Panc1 (cell line): Measurements from ENCODE around the gene TAAR8. TPM values are rescaled to one million over a fixed set of nuclear protein-coding genes. Genes with fewer than 3 reads are reported as not detected.
A peak's percentile ranks its signal among the peaks of the same experiment; 100 is the strongest.
"Not testable (repeated sequence)": the region's sequence is repeated elsewhere in the genome, so short reads cannot be mapped to it uniquely, and the experiment has no call there.

Experiments used
- ATAC-seq: fragments of 200-7000 bp; cut with Tn5 transposase; 2 replicates; pipeline ENCODE4 v1.9.1; 2020; ENCODE audit warnings: mild to moderate bottlenecking, moderate library complexity
- BruUV-seq: library from RNA; stranded (reverse); fragments of 400-500 nt; replicated peaks from 2 replicates; lab custom pipeline; 2021; lab: Mats Ljungman, UMichigan
- CTCF ChIA-PET: fragments of 300-600 bp; sonication (Branson Sonifier 250); formaldehyde crosslinking; loops from one replicate; lab custom pipeline; 2022; ENCODE audit warnings: antibody characterized with exemption; lab: Charles Lee
- POLR2A ChIA-PET: fragments of 300-600 bp; sonication (Branson Sonifier 250); formaldehyde crosslinking; loops from one replicate; lab custom pipeline; 2022; ENCODE audit warnings: antibody characterized with exemption; lab: Charles Lee
- DNase-seq: peaks from one replicate; pipeline ENCODE4 v3.0.0-alpha.2; 2010; ENCODE audit warnings: low read depth, low spot score
- H3K27ac ChIP-seq: 2 replicates; pipeline ENCODE4 v1.5.1; 2011; ENCODE audit warnings: mild to moderate bottlenecking, low read length, inconsistent platforms
- H3K27me3 ChIP-seq: fragments of 200-500 bp; sonication (Bioruptor generic); 2 replicates; pipeline ENCODE4 v1.6.0; 2014; ENCODE audit warnings: low read length, inconsistent platforms; ENCODE audit not compliant: control insufficient read depth, insufficient read depth
- H3K36me3 ChIP-seq: fragments of 200-500 bp; sonication (Bioruptor generic); 2 replicates; pipeline ENCODE4 v1.5.1; 2014; ENCODE audit warnings: inconsistent platforms, mild to moderate bottlenecking, low read length, moderate library complexity; ENCODE audit not compliant: control insufficient read depth, insufficient read depth
- H3K4me1 ChIP-seq: 2 replicates; pipeline ENCODE4 v1.5.1; 2011; ENCODE audit warnings: inconsistent platforms, mild to moderate bottlenecking, low read length, moderate library complexity; ENCODE audit not compliant: control insufficient read depth, insufficient read depth
- H3K4me3 ChIP-seq, 2 experiments: 2 replicates each; pipeline ENCODE4 v1.5.1; 2011 to 2012; ENCODE audit warnings: low read depth in 2 of 2, low read length in 2 of 2, mild to moderate bottlenecking in 2 of 2, inconsistent platforms in 1 of 2, moderate library complexity in 1 of 2
- H3K9me3 ChIP-seq: fragments of 200-500 bp; sonication (Bioruptor generic); 2 replicates; pipeline ENCODE4 v1.5.1; 2014; ENCODE audit warnings: low read depth, mild to moderate bottlenecking, inconsistent platforms, low read length, moderate library complexity; ENCODE audit not compliant: control insufficient read depth, insufficient read depth
- CTCF ChIP-seq: fragments of 450-650 bp; IDR thresholded peaks from 2 replicates; pipeline ENCODE4 v1.5.1; 2017; ENCODE audit warnings: mild to moderate bottlenecking
- POLR2AphosphoS5 ChIP-seq: IDR thresholded peaks from 2 replicates; pipeline ENCODE4 v1.6.1; 2012; ENCODE audit warnings: mild to moderate bottlenecking, low read depth, low read length, moderate library complexity
- REST ChIP-seq, 2 experiments: IDR thresholded peaks; 2 replicates each; pipeline ENCODE4 v1.6.1; 2011 to 2012; ENCODE audit warnings: low read depth in 2 of 2, control low read depth in 1 of 2, low read length in 1 of 2, mild to moderate bottlenecking in 1 of 2, moderate library complexity in 1 of 2; ENCODE audit not compliant: insufficient read depth in 1 of 2
- SIN3A ChIP-seq: IDR thresholded peaks from 2 replicates; pipeline ENCODE4 v1.6.1; 2012; ENCODE audit warnings: low read depth, mild to moderate bottlenecking, low read length, moderate library complexity, borderline replicate concordance; ENCODE audit not compliant: insufficient read depth
- TCF7L2 ChIP-seq: IDR thresholded peaks from 2 replicates; pipeline ENCODE4 v1.6.1; 2011; ENCODE audit warnings: mild to moderate bottlenecking, low read depth, low read length, inconsistent platforms
- in situ Hi-C: cut with HindIII; loops from 2 replicates; pipeline ENCODE4 v1.10.0; 2016; ENCODE audit warnings: low sequenced_read_pairs, low pct_unique_long_range_greater_than_20kb
- intact Hi-C: fragments of 100-400 bp; cut with micrococcal nuclease; formaldehyde crosslinking; loops from one replicate; pipeline ENCODE4 v1.10.0; 2022; ENCODE audit not compliant: unreplicated experiment
- total RNA-seq: library from RNA; stranded (reverse); gene quantifications from one replicate; pipeline ENCODE4 v1.2.1, GENCODE V29; 2021; ENCODE audit not compliant: unreplicated experiment

TAAR8 gene
- total RNA-seq, 1 experiment from 2014 or later: not detected

- peak; percentile 12 for DNase-seq
- ChIA-PET CTCF (no interaction called here), POLR2A (no interaction called here)
- no peaks in the 10 kb centered on the region for H3K9me3 ChIP-seq
- no TSS peak for BruUV-seq
- intact Hi-C loops: no loop called here
- peaks cover 10% of the 10 kb centered on the region for H3K4me1 ChIP-seq
- ATAC-seq: peak; percentile 60; the same call in 1 of the 2 replicates
- H3K4me3 ChIP-seq: no peak overlapping the region
- TF ChIP-seq CTCF: no peak
- no peak for TF ChIP-seq SIN3A
- no peak for TF ChIP-seq TCF7L2
- no peak for TF ChIP-seq REST (IDR thresholded peaks at IDR 0.05; ENCODE audit: insufficient read depth in 1 of 2, low read depth in 2 of 2, low read length in 1 of 2)
- TF ChIP-seq POLR2AphosphoS5: no peak
- H3K36me3 ChIP-seq: no peaks in the 10 kb centered on the region; the same call in 1 of the 2 replicates
- H3K27ac ChIP-seq: no peak overlapping the region
- 0 out of 2 replicates have a peak, but pooled peaks cover 5% of the 10 kb centered on the region for H3K27me3 ChIP-seq
- in situ Hi-C loops: no loop called here
Observed at GRCh38 chr6:132527791-132528190, 24.7 kb upstream of the TAAR8 start.

GRCh38 chr6:132530293-132530974 lies 22.0 kb upstream of the TAAR8 start:
- CTCF ChIA-PET: interaction anchor here (0.6 to 1.0 kb wide), 5 partner anchors 185 to 843 kb away, joined by 3 to 7 read pairs (median 4); partner anchors contain the start of gene SLC18B1
- BruUV-seq: no TSS peak
- Histone ChIP-seq H3K36me3 (no peaks in the 10 kb centered on the region), H3K27me3 (no peaks in the 10 kb centered on the region), H3K4me1 (peaks cover 10% of the 10 kb centered on the region), H3K27ac (no peak overlapping the region), H3K4me3 (peak overlapping the region; percentile 15 to 34; a peak in 3 of 4 replicates), H3K9me3 (no peaks in the 10 kb centered on the region)
- POLR2A ChIA-PET: no interaction called here
- intact Hi-C loops: loop anchor here (5.0 to 10.0 kb wide), 4 partner anchors 134 to 267 kb away; partner anchors contain the start of genes SLC18B1 and VNN1
- peak; percentile 81 for TF ChIP-seq CTCF
- no peak for TF ChIP-seq REST (IDR thresholded peaks at IDR 0.05; ENCODE audit: insufficient read depth in 1 of 2, low read depth in 2 of 2, low read length in 1 of 2)
- no peak for TF ChIP-seq TCF7L2
- DNase-seq: peak; percentile 32
- ATAC-seq: peak; percentile 88
- in situ Hi-C loops: no loop called here

- BruUV-seq, POLR2A ChIA-PET, in situ Hi-C loops, H3K9me3 ChIP-seq, H3K4me1 ChIP-seq, DNase-seq, H3K27me3 ChIP-seq, H3K4me3 ChIP-seq, H3K36me3 ChIP-seq, H3K27ac ChIP-seq, CTCF ChIA-PET, ATAC-seq: not testable (repeated sequence)
- intact Hi-C loops: loop anchor here (5.0 to 10.0 kb wide), 4 partner anchors 130 to 263 kb away; partner anchors contain the start of genes SLC18B1 and VNN1
Observed at GRCh38 chr6:132534546-132534945, 17.9 kb upstream of the TAAR8 start.
